IgD-negative memory B cell (primary cell): ENCODE measurements around the gene SNRNP70. TPM values are rescaled to one million over a fixed set of nuclear protein-coding genes. Genes with fewer than 3 reads are reported as not detected.
A peak's percentile ranks its signal among the peaks of the same experiment; 100 is the strongest.
"Not testable (repeated sequence)": the region's sequence is repeated elsewhere in the genome, so short reads cannot be mapped to it uniquely, and the experiment has no call there.

ENCODE experiments used
- H3K27ac Mint-ChIP-seq, 3 donors: one replicate each; pipeline ENCODE4 v1.8.0; 2020 to 2022; ENCODE audit warnings: mild to moderate bottlenecking in 3 of 3, mixed read lengths in 3 of 3, moderate library complexity in 1 of 3
- H3K27me3 Mint-ChIP-seq: one replicate; pipeline ENCODE4 v1.8.0; 2021; ENCODE audit warnings: mixed read lengths
- H3K36me3 Mint-ChIP-seq: one replicate; pipeline ENCODE4 v1.8.0; 2020; ENCODE audit warnings: mild to moderate bottlenecking, mixed read lengths
- H3K4me1 Mint-ChIP-seq, 3 donors: one replicate each; pipeline ENCODE4 v1.8.0; 2020 to 2022; ENCODE audit warnings: mixed read lengths in 3 of 3, mild to moderate bottlenecking in 1 of 3
- H3K4me3 Mint-ChIP-seq, 4 donors: one replicate each; pipeline ENCODE4 v1.8.0; 2020 to 2022; ENCODE audit warnings: mild to moderate bottlenecking in 4 of 4, mixed read lengths in 4 of 4, moderate library complexity in 3 of 4
- H3K9me3 Mint-ChIP-seq, 3 donors: one replicate each; pipeline ENCODE4 v1.8.0; 2020 to 2021; ENCODE audit warnings: mixed read lengths in 3 of 3, mild to moderate bottlenecking in 1 of 3
- polyA plus RNA-seq: library from polyadenylated mRNA; unstranded; fragments of 300-500 nt; fragmentation: Illumina TruSeq; gene quantifications from one replicate; pipeline ENCODE4 v1.2.3, GENCODE V29; 2021

Gene SNRNP70
- 67.0 TPM for polyA plus RNA-seq

GRCh38 chr19:49085020-49085867 lies at the start of gene SNRNP70:
SNRNP70 (plus strand) TSS chr19:49085451; CDS start chr19:49086415, 964 bp downstream.
- peaks cover 18 to 26% (median 19%) of the 10 kb centered on the region in 3 donors for H3K4me1 Mint-ChIP-seq
- no peaks in the 10 kb centered on the region for H3K9me3 Mint-ChIP-seq
- H3K27ac Mint-ChIP-seq = peak within 1 kb of the TSS; percentile 91 to 98 (median 97)
- peak within 1 kb of the TSS; percentile 88 to 98 (median 94) for H3K4me3 Mint-ChIP-seq
- H3K36me3 Mint-ChIP-seq = no peaks in the 10 kb centered on the region
- H3K27me3 Mint-ChIP-seq = no peaks in the 10 kb centered on the region

DNA sequence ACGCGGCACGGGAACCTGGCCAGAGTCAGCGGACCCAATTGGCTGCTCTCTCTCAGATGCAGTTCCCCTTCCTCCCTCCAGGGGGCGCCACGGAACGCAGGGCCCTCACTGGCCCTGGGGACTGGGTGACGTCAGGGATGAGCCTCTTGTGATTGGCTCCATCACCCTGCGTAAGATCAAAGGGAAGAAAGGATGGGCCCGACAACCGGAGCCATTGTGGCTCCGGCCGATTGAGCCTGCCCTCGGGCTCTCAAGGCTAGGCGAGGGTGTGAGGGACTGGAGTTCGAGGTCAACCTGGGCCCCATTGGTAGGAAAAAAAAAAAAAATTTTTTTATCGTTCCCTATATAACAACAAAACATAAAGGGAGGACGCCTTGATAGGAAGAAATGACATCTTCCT lies 48.4 kb upstream of the SNRNP70 start, which contains the start of gene CGB1:
Gene CGB1 (minus strand): TSS at position 81 of the 400 bp plus-strand sequence. CDS start 184 bp downstream, outside the sequence.
- H3K27ac Mint-ChIP-seq, H3K4me3 Mint-ChIP-seq, H3K36me3 Mint-ChIP-seq, H3K9me3 Mint-ChIP-seq, H3K4me1 Mint-ChIP-seq, H3K27me3 Mint-ChIP-seq: not testable (repeated sequence)

DNA sequence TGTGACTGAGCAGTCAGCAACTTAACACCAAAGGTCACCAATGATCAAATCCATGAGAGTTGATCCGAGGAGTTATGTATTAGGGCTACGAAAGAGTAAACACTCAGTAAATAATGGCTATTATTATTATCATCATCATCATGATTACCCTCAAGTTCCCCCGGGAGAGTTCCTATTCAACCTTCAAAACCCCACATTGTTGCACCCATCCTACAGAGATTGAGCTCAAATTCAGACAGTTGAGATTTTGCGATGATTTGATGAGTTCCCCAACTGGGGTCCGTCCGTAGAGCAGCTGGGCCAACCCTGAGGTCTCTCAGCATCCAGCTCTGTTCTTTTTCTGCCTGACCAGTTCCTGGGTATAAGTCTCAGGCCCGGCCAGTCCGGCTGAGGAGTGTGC lies 47.1 kb upstream of the SNRNP70 start:
- H3K4me3 Mint-ChIP-seq, H3K36me3 Mint-ChIP-seq, H3K27me3 Mint-ChIP-seq, H3K27ac Mint-ChIP-seq, H3K4me1 Mint-ChIP-seq, H3K9me3 Mint-ChIP-seq: not testable (repeated sequence)

GRCh38 chr19:49038557-49039276 lies 46.5 kb upstream of the SNRNP70 start:
- not testable (repeated sequence) for H3K9me3 Mint-ChIP-seq, H3K4me1 Mint-ChIP-seq, H3K36me3 Mint-ChIP-seq, H3K27ac Mint-ChIP-seq, H3K4me3 Mint-ChIP-seq, H3K27me3 Mint-ChIP-seq

DNA sequence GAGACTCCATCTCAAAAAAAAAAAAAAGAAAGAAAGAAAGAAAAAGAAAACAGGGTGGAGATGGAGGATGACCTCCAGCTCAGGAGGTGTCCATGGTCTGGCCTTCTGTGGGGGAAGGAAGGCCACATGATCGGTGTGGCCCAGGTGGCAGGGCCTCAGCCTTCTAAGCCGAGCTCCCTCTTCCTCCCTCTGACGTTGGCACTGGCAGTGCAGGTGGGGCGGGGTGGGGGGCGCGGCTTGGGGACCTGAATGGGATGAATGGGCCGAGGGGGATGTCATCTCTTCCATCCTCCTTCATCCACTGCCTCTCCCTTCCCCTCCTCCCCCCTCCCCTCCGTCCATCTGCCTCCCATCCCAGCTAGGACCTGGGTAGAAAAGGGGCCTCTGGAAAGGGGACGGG lies 45.5 kb upstream of the SNRNP70 start:
- not testable (repeated sequence) for H3K4me1 Mint-ChIP-seq, H3K27me3 Mint-ChIP-seq, H3K9me3 Mint-ChIP-seq, H3K4me3 Mint-ChIP-seq, H3K27ac Mint-ChIP-seq, H3K36me3 Mint-ChIP-seq

- Mint-ChIP-seq H3K27ac (no peak overlapping the region), H3K4me1 (no peaks in the 10 kb centered on the region), H3K4me3 (no peak overlapping the region), H3K36me3 (peaks cover 2% of the 10 kb centered on the region), H3K27me3 (no peaks in the 10 kb centered on the region), H3K9me3 (no peaks in the 10 kb centered on the region)
Measured at GRCh38 chr19:49042177-49042576, 43.1 kb upstream of the SNRNP70 start.

- H3K36me3 Mint-ChIP-seq, H3K27me3 Mint-ChIP-seq, H3K4me3 Mint-ChIP-seq, H3K4me1 Mint-ChIP-seq, H3K27ac Mint-ChIP-seq, H3K9me3 Mint-ChIP-seq: not testable (repeated sequence)
Measured at GRCh38 chr19:49042666-49043065, 42.6 kb upstream of the SNRNP70 start.

DNA sequence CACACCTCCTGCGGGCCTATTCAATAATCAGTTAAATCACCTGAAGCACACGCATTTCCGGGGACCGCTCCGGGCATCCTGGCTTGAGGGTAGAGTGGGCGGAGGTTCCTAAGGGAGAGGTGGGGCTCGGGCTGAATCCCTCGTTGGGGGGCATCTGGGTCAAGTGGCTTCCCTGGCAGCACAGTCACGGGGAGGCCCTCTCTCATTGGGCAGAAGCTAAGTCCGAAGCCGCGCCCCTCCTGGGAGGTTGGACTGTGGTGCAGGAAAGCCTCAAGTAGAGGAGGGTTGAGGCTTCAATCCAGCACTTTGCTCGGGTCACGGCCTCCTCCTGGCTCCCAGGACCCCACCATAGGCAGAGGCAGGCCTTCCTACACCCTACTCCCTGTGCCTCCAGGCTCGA lies 41.7 kb upstream of the SNRNP70 start, which contains the start of gene CGB5:
Gene CGB5 (plus strand): TSS at position 301 of the 400 bp plus-strand sequence. CDS start 362 bp downstream, outside the sequence.
- not testable (repeated sequence) for H3K27ac Mint-ChIP-seq, H3K4me3 Mint-ChIP-seq

GRCh38 chr19:49049011-49049410 lies 36.2 kb upstream of the SNRNP70 start, which contains the start of gene CGB8:
CGB8 (minus strand) TSS chr19:49049111; CDS start chr19:49048739, 372 bp downstream.
- H3K9me3 Mint-ChIP-seq, H3K4me3 Mint-ChIP-seq, H3K27me3 Mint-ChIP-seq, H3K27ac Mint-ChIP-seq, H3K4me1 Mint-ChIP-seq, H3K36me3 Mint-ChIP-seq: not testable (repeated sequence)

More for the DNA sequence above, 41.7 kb upstream of the SNRNP70 start, which contains the start of gene CGB5:
- not testable (repeated sequence) for H3K27me3 Mint-ChIP-seq, H3K36me3 Mint-ChIP-seq, H3K4me1 Mint-ChIP-seq, H3K9me3 Mint-ChIP-seq

- H3K27me3 Mint-ChIP-seq = not testable (repeated sequence)
Measured at GRCh38 chr19:49049834-49050233, 35.4 kb upstream of the SNRNP70 start.

DNA sequence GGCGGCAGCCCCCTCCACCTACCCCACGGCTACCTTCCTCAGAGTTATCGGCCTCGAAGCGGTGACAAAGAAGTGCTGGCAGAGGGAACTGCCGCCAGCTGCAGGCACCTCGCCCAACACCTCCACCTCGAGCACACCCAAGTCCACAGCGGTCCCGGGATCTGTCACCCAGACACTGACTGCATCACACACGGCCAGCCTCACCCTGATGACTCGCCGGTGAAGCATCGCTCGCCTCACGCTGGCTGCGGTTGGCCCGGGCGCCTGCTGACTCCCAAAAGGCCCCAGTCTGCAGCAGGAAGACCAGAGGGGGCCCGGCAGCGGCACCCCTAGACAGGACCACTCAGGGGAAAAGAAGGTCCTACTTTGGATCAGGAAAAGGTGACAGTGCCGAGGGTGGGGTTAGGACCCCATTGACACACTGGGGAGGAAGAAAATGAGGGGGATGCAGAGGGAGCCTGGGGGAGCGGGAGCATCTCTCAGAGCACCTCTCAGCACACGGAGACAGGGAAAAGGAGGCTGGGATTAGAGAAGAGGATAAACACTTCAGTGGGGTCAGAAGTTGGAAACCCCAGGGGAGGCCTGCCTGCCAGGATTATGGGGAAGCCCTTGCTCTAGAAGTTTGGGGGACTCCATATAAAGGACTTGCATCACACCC lies 34.7 kb upstream of the SNRNP70 start:
- peak overlapping the region in 1 of 4 donors; percentile 5 for H3K4me3 Mint-ChIP-seq
- H3K27me3 Mint-ChIP-seq, H3K36me3 Mint-ChIP-seq, H3K4me1 Mint-ChIP-seq, H3K9me3 Mint-ChIP-seq, H3K27ac Mint-ChIP-seq: not testable (repeated sequence)

More at GRCh38 chr19:49049834-49050233, 35.4 kb upstream of the SNRNP70 start:
- not testable (repeated sequence) for H3K9me3 Mint-ChIP-seq, H3K27ac Mint-ChIP-seq, H3K4me1 Mint-ChIP-seq, H3K36me3 Mint-ChIP-seq, H3K4me3 Mint-ChIP-seq

DNA sequence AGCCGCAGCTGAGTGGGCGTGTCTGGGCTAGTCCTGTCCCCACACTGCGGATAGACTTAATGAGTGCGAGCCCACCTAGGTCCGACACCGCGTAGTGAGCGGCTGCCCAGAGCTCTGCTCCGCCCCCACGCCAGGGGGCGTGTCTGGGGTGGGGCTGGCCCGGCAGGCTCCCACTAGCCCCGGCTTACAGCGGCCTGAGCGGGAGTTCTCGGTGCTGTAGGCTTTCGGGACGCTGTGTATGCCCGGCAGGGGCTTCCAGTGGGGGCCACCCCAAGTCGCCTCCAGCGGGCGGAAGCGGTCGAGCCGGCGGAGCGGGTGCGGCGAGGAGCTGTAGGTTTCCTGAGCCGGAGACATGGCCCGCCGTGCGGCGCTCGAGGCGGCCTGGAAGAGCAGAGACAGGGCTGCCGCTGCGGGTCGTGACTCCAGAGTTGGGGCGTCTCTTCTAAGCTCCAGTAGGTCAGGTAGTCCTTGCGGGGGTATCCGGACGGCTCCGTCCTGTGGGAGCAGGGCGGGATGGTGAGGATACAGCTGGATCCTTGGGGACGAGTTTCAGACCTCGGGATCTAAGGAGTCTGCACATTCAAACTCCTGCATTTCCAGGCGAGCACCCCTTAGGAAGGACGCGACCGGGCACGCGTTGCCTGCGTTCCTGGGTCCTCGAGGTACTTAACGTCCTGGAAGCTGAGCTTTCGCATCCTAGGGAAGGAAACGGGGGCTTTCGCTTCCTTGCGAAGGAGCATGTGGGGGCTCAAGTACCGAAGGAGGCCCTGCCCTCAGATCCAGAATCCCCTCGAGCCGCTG lies 28.9 kb upstream of the SNRNP70 start:
- Mint-ChIP-seq H3K9me3 (no peaks in the 10 kb centered on the region), H3K36me3 (peaks cover 3% of the 10 kb centered on the region), H3K4me3 (peak overlapping the region; percentile 77 to 93 (median 84)), H3K4me1 (peaks cover 4 to 14% (median 11%) of the 10 kb centered on the region in 3 donors), H3K27ac (peak overlapping the region in 1 of 3 donors; percentile 31), H3K27me3 (peaks cover 35% of the 10 kb centered on the region)

DNA sequence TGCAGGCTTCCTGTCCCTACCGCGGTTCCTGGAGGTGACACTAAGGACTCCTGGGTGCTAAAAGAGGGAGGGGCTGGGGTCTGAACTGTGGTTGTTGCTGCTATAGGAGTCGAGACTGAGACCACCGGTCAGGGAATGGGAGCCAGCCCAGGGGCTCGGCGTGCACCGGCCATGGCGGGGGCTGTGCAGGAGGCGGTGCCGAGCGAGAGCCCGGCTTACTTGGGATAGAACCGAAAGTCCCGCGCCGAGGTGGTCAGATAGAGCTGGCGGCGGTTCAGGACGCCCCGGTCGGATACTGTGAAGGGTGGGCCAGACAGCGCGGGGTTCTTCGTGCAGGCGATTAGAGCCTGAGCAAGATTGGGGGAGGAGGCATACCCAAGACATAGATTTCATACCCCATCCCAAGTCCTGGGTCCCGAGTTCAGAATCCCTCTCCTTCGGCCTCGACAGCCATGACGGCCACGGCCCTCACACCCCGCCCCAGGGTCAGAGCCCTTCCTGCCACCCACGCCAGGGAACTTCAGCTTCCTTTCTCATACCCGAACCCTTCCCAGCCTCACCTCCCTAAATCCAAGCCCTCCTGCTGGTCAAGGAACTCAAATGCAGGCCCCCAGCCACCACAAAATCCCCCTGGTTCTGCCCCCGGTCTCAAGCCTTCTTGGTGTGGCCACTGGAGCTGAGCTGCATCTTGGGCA lies 28.2 kb upstream of the SNRNP70 start:
- peaks cover 4 to 14% (median 11%) of the 10 kb centered on the region in 3 donors for H3K4me1 Mint-ChIP-seq
- peak overlapping the region in 1 of 3 donors; percentile 31 for H3K27ac Mint-ChIP-seq
- H3K36me3 Mint-ChIP-seq, H3K9me3 Mint-ChIP-seq: not testable (repeated sequence)
- H3K27me3 Mint-ChIP-seq = peaks cover 40% of the 10 kb centered on the region
- H3K4me3 Mint-ChIP-seq = peak overlapping the region; percentile 77 to 93 (median 84)
